ENCODE measurements around the gene EGFL6. TPM values are rescaled to one million over a fixed set of nuclear protein-coding genes. Genes with fewer than 3 reads are reported as not detected.

Gene EGFL6
- total RNA-seq, 1 experiment from 2014 or later = 0.96 TPM

DNA sequence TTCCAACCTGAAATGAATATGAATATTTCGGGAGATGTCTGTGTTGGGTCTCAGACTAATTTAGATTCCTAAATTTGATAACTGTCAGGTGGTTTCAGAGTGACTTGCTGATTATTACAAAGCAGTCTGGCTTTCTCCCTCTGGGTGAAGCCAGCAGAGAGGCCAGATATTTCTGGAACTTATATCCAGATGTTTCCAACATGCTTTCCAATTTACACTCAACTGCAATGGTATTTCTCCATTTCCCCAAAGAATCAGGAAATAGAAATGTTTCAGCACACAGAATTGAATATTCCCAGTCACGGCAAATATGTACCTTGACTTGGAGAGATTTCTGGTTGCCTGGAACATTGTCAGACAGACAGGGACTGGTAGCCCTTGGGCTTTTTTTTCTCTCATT, 48.5 kb upstream of the EGFL6 start:
- no peaks in the 10 kb centered on the region for H3K9me3 Mint-ChIP-seq
- no peaks in the 10 kb centered on the region for H3K36me3 Mint-ChIP-seq
- CTCF ChIA-PET = no interaction called here
- ATAC-seq (no peak), DNase-seq (ENCODE audit: low spot score) (no peak)
- H3K4me1 Mint-ChIP-seq = no peaks in the 10 kb centered on the region
- no peak overlapping the region for H3K27ac Mint-ChIP-seq
- TF ChIP-seq, protein P1, sequence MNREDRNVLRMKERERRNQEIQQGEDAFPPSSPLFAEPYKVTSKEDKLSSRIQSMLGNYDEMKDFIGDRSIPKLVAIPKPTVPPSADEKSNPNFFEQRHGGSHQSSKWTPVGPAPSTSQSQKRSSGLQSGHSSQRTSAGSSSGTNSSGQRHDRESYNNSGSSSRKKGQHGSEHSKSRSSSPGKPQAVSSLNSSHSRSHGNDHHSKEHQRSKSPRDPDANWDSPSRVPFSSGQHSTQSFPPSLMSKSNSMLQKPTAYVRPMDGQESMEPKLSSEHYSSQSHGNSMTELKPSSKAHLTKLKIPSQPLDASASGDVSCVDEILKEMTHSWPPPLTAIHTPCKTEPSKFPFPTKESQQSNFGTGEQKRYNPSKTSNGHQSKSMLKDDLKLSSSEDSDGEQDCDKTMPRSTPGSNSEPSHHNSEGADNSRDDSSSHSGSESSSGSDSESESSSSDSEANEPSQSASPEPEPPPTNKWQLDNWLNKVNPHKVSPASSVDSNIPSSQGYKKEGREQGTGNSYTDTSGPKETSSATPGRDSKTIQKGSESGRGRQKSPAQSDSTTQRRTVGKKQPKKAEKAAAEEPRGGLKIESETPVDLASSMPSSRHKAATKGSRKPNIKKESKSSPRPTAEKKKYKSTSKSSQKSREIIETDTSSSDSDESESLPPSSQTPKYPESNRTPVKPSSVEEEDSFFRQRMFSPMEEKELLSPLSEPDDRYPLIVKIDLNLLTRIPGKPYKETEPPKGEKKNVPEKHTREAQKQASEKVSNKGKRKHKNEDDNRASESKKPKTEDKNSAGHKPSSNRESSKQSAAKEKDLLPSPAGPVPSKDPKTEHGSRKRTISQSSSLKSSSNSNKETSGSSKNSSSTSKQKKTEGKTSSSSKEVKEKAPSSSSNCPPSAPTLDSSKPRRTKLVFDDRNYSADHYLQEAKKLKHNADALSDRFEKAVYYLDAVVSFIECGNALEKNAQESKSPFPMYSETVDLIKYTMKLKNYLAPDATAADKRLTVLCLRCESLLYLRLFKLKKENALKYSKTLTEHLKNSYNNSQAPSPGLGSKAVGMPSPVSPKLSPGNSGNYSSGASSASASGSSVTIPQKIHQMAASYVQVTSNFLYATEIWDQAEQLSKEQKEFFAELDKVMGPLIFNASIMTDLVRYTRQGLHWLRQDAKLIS (CRISPR knock-in tag; IDR thresholded peaks at IDR 0.05; ENCODE audit: borderline replicate concordance) = no peak
- H3K27me3 Mint-ChIP-seq (ENCODE audit: low read depth) = no peaks in the 10 kb centered on the region
- POLR2A ChIA-PET = no interaction called here
- no peak overlapping the region for H3K4me3 Mint-ChIP-seq

DNA sequence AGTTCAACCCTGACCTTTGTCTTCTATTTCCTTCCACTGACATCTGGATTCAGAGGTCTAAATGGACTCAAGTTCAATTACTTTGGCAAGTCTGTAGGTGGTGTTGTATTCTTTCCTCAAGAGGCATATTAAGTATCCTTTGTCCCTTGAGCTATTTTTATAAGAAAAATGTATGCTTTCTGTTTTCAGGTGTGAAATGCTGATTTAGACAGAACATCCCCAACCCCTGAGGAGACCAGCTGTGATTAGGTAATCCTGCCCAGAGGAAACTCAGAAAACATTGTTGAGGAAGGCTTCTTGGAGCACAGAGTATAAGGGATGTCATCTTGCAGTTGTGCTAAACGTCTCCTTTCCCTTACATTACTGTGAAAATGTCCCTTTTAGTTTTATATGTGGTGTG, 46.6 kb upstream of the EGFL6 start:
- Mint-ChIP-seq H3K27me3 (ENCODE audit: low read depth) (no peaks in the 10 kb centered on the region), H3K27ac (no peak overlapping the region), H3K36me3 (no peaks in the 10 kb centered on the region), H3K9me3 (no peaks in the 10 kb centered on the region), H3K4me3 (no peak overlapping the region), H3K4me1 (no peaks in the 10 kb centered on the region)
- POLR2A ChIA-PET = no interaction called here
- no peak for ATAC-seq
- CTCF ChIA-PET = no interaction called here
- TF ChIP-seq NR1H2 (CRISPR knock-in tag; IDR thresholded peaks at IDR 0.05) (no peak), CBFB (CRISPR knock-in tag; IDR thresholded peaks at IDR 0.05; ENCODE audit: low read depth) (no peak), EMX1 (CRISPR knock-in tag; IDR thresholded peaks at IDR 0.05) (no peak), NFE2L1 (CRISPR knock-in tag; IDR thresholded peaks at IDR 0.05) (no peak), CREM (CRISPR knock-in tag; IDR thresholded peaks at IDR 0.05) (no peak), HMGA2 (CRISPR knock-in tag; IDR thresholded peaks at IDR 0.05) (no peak), SMAD4 (CRISPR knock-in tag; IDR thresholded peaks at IDR 0.05) (no peak), ZNF219 (CRISPR knock-in tag; IDR thresholded peaks at IDR 0.05; ENCODE audit: borderline replicate concordance) (no peak), NFYB (CRISPR knock-in tag; conservative IDR thresholded peaks at IDR 0.05; ENCODE audit: low read depth) (no peak), ZNF671 (CRISPR knock-in tag; IDR thresholded peaks at IDR 0.05) (no peak)
- TF ChIP-seq, protein P2, sequence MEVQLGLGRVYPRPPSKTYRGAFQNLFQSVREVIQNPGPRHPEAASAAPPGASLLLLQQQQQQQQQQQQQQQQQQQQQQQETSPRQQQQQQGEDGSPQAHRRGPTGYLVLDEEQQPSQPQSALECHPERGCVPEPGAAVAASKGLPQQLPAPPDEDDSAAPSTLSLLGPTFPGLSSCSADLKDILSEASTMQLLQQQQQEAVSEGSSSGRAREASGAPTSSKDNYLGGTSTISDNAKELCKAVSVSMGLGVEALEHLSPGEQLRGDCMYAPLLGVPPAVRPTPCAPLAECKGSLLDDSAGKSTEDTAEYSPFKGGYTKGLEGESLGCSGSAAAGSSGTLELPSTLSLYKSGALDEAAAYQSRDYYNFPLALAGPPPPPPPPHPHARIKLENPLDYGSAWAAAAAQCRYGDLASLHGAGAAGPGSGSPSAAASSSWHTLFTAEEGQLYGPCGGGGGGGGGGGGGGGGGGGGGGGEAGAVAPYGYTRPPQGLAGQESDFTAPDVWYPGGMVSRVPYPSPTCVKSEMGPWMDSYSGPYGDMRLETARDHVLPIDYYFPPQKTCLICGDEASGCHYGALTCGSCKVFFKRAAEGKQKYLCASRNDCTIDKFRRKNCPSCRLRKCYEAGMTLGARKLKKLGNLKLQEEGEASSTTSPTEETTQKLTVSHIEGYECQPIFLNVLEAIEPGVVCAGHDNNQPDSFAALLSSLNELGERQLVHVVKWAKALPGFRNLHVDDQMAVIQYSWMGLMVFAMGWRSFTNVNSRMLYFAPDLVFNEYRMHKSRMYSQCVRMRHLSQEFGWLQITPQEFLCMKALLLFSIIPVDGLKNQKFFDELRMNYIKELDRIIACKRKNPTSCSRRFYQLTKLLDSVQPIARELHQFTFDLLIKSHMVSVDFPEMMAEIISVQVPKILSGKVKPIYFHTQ (CRISPR knock-in tag; IDR thresholded peaks at IDR 0.05) = no peak
- TF ChIP-seq, protein P3, sequence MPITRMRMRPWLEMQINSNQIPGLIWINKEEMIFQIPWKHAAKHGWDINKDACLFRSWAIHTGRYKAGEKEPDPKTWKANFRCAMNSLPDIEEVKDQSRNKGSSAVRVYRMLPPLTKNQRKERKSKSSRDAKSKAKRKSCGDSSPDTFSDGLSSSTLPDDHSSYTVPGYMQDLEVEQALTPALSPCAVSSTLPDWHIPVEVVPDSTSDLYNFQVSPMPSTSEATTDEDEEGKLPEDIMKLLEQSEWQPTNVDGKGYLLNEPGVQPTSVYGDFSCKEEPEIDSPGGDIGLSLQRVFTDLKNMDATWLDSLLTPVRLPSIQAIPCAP (CRISPR knock-in tag; IDR thresholded peaks at IDR 0.05) = no peak
- TF ChIP-seq, protein P4, sequence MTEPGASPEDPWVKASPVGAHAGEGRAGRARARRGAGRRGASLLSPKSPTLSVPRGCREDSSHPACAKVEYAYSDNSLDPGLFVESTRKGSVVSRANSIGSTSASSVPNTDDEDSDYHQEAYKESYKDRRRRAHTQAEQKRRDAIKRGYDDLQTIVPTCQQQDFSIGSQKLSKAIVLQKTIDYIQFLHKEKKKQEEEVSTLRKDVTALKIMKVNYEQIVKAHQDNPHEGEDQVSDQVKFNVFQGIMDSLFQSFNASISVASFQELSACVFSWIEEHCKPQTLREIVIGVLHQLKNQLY (CRISPR knock-in tag; IDR thresholded peaks at IDR 0.05) = no peak
- TF ChIP-seq, protein P5, sequence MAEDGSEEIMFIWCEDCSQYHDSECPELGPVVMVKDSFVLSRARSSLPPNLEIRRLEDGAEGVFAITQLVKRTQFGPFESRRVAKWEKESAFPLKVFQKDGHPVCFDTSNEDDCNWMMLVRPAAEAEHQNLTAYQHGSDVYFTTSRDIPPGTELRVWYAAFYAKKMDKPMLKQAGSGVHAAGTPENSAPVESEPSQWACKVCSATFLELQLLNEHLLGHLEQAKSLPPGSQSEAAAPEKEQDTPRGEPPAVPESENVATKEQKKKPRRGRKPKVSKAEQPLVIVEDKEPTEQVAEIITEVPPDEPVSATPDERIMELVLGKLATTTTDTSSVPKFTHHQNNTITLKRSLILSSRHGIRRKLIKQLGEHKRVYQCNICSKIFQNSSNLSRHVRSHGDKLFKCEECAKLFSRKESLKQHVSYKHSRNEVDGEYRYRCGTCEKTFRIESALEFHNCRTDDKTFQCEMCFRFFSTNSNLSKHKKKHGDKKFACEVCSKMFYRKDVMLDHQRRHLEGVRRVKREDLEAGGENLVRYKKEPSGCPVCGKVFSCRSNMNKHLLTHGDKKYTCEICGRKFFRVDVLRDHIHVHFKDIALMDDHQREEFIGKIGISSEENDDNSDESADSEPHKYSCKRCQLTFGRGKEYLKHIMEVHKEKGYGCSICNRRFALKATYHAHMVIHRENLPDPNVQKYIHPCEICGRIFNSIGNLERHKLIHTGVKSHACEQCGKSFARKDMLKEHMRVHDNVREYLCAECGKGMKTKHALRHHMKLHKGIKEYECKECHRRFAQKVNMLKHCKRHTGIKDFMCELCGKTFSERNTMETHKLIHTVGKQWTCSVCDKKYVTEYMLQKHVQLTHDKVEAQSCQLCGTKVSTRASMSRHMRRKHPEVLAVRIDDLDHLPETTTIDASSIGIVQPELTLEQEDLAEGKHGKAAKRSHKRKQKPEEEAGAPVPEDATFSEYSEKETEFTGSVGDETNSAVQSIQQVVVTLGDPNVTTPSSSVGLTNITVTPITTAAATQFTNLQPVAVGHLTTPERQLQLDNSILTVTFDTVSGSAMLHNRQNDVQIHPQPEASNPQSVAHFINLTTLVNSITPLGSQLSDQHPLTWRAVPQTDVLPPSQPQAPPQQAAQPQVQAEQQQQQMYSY (CRISPR knock-in tag; IDR thresholded peaks at IDR 0.05) = no peak
- no peak for DNase-seq (ENCODE audit: low spot score)
